HG03097 (cell line): Measurements from ENCODE around the gene TMEM125.

Experiments used
- ATAC-seq: cut with Tn5 transposase; IDR thresholded peaks from one replicate; pipeline ENCODE4 v1.9.1; 2021; ENCODE audit not compliant: unreplicated experiment, low FRiP score

Gene TMEM125

GRCh38 chr1:43272576-43273571, 3.1 kb downstream of the TMEM125 start:
- ATAC-seq = no peak

- no peak for ATAC-seq
These were observed 3.9 kb downstream of the TMEM125 start for GRCh38 chr1:43273708-43274107.

GRCh38 chr1:43274125-43274803, 4.5 kb downstream of the TMEM125 start:
- no peak for ATAC-seq

GRCh38 chr1:43274804-43275180, 5.0 kb downstream of the TMEM125 start:
- no peak for ATAC-seq

GRCh38 chr1:43275826-43276620, 6.2 kb downstream of the TMEM125 start:
- no peak for ATAC-seq

GRCh38 chr1:43276673-43277072, 6.9 kb downstream of the TMEM125 start:
- ATAC-seq = no peak

- ATAC-seq = no peak
These were observed 7.5 kb downstream of the TMEM125 start for GRCh38 chr1:43277116-43277876.

GRCh38 chr1:43279161-43279560, 9.4 kb downstream of the TMEM125 start:
- no peak for ATAC-seq

GRCh38 chr1:43279666-43280065, 9.9 kb downstream of the TMEM125 start:
- ATAC-seq = no peak

GRCh38 chr1:43280692-43281091, 10.9 kb downstream of the TMEM125 start:
- no peak for ATAC-seq

- ATAC-seq = no peak
These were observed 12.7 kb downstream of the TMEM125 start for GRCh38 chr1:43282220-43283195.

- ATAC-seq = no peak
These were observed 14.3 kb downstream of the TMEM125 start for GRCh38 chr1:43284065-43284464.

GRCh38 chr1:43284546-43285110, 14.8 kb downstream of the TMEM125 start:
- ATAC-seq = no peak

GRCh38 chr1:43285269-43285990, 15.6 kb downstream of the TMEM125 start, which contains the start of gene C1orf210:
TSS of gene C1orf210 (minus strand) at chr1:43285581. CDS start at chr1:43283270, 2,311 bp downstream.
- no peak for ATAC-seq

- no peak for ATAC-seq
These were observed 16.3 kb downstream of the TMEM125 start for GRCh38 chr1:43286115-43286514.

- ATAC-seq = no peak
These were observed 16.8 kb downstream of the TMEM125 start for GRCh38 chr1:43286533-43286932.

GRCh38 chr1:43288058-43288784, 18.4 kb downstream of the TMEM125 start:
- no peak for ATAC-seq
